Liver (tissue), 9 donors: ENCODE results near the gene MIER3. TPM values are rescaled to one million over a fixed set of nuclear protein-coding genes. Genes with fewer than 3 reads are reported as not detected.

ENCODE experiments used
- DNase-seq: peaks from one replicate; pipeline ENCODE4 v3.0.0-alpha.2; 2017; ENCODE audit warnings: low spot score
- H3K27ac ChIP-seq, 2 donors: one replicate each; pipeline ENCODE4 v1.7.0; 2013; ENCODE audit warnings: inconsistent platforms in 2 of 2, low read length in 2 of 2, control low read depth in 1 of 2, low read depth in 1 of 2, mild to moderate bottlenecking in 1 of 2
- H3K27me3 ChIP-seq, 4 donors: one replicate each; pipeline versions ENCODE4 v1.6.1 to v1.7.0; 2013; ENCODE audit warnings: low read length in 3 of 4, inconsistent platforms in 1 of 4, mild to moderate bottlenecking in 1 of 4, moderate library complexity in 1 of 4; ENCODE audit not compliant: control insufficient read depth in 4 of 4, insufficient read depth in 4 of 4
- H3K36me3 ChIP-seq, 4 donors: one replicate each; pipeline versions ENCODE4 v1.6.1 to v1.7.0; 2013; ENCODE audit warnings: low read length in 3 of 4, mild to moderate bottlenecking in 3 of 4, low read depth in 1 of 4, moderate library complexity in 1 of 4; ENCODE audit not compliant: control insufficient read depth in 4 of 4, insufficient read depth in 3 of 4
- H3K4me1 ChIP-seq, 4 donors: one replicate each; pipeline versions ENCODE4 v1.6.1 to v1.7.0; 2013; ENCODE audit warnings: low read length in 3 of 4, mild to moderate bottlenecking in 3 of 4, moderate library complexity in 1 of 4; ENCODE audit not compliant: control insufficient read depth in 4 of 4, insufficient read depth in 4 of 4
- H3K4me3 ChIP-seq, 3 donors: one replicate each; pipeline versions ENCODE4 v1.6.1 to v1.7.0; 2013; ENCODE audit warnings: low read length in 3 of 3, control low read depth in 1 of 3, low read depth in 1 of 3, mild to moderate bottlenecking in 1 of 3
- H3K9ac ChIP-seq, 2 donors: one replicate each; pipeline ENCODE4 v1.7.0; 2013; ENCODE audit warnings: low read length in 2 of 2, mild to moderate bottlenecking in 2 of 2, moderate library complexity in 2 of 2, control low read depth in 1 of 2, low read depth in 1 of 2
- H3K9me3 ChIP-seq, 4 donors: one replicate each; pipeline versions ENCODE4 v1.6.1 to v1.7.0; 2013; ENCODE audit warnings: low read length in 3 of 4; ENCODE audit not compliant: control insufficient read depth in 4 of 4
- FOXA1 ChIP-seq: IDR thresholded peaks from 2 replicates; pipeline ENCODE4 v1.6.1; 2016; ENCODE audit warnings: antibody characterized with exemption
- FOXA2 ChIP-seq: IDR thresholded peaks from 2 replicates; pipeline ENCODE4 v1.6.1; 2016; ENCODE audit warnings: antibody characterized with exemption
- GABPA ChIP-seq, 2 donors: IDR thresholded peaks in 1 of 2; conservative IDR thresholded peaks in 1 of 2; 2 replicates each; pipeline ENCODE4 v1.6.1; 2016; ENCODE audit warnings: antibody characterized with exemption in 2 of 2, mild to moderate bottlenecking in 1 of 2, moderate library complexity in 1 of 2
- HNF4A ChIP-seq, 2 donors: conservative IDR thresholded peaks; 2 replicates each; pipeline ENCODE4 v1.6.1; 2016; ENCODE audit warnings: antibody characterized with exemption in 2 of 2, mild to moderate bottlenecking in 2 of 2
- HNF4G ChIP-seq: IDR thresholded peaks from 2 replicates; pipeline ENCODE4 v1.6.1; 2016; ENCODE audit warnings: antibody characterized with exemption
- JUND ChIP-seq, 2 donors: IDR thresholded peaks; 2 replicates each; pipeline ENCODE4 v1.6.1; 2016; ENCODE audit warnings: antibody characterized with exemption in 2 of 2
- NR2F2 ChIP-seq: IDR thresholded peaks from 2 replicates; pipeline ENCODE4 v1.6.1; 2016; ENCODE audit warnings: antibody characterized with exemption
- RAD21 ChIP-seq, 2 donors: IDR thresholded peaks; 2 replicates each; pipeline ENCODE4 v1.6.1; 2016; ENCODE audit warnings: antibody characterized with exemption in 2 of 2, mild to moderate bottlenecking in 2 of 2
- RXRA ChIP-seq, 2 donors: IDR thresholded peaks; 2 replicates each; pipeline ENCODE4 v1.6.1; 2017 to 2018; ENCODE audit warnings: antibody characterized with exemption in 2 of 2, mild to moderate bottlenecking in 1 of 2
- SP1 ChIP-seq: IDR thresholded peaks from 2 replicates; pipeline ENCODE4 v1.6.1; 2018; ENCODE audit warnings: antibody characterized with exemption, mild to moderate bottlenecking
- TAF1 ChIP-seq: conservative IDR thresholded peaks from 2 replicates; pipeline ENCODE4 v1.6.1; 2016; ENCODE audit warnings: antibody characterized with exemption, mild to moderate bottlenecking
- YY1 ChIP-seq: IDR thresholded peaks from 2 replicates; pipeline ENCODE4 v1.6.1; 2016; ENCODE audit warnings: antibody characterized with exemption, mild to moderate bottlenecking
- ZBTB33 ChIP-seq: IDR thresholded peaks from 2 replicates; pipeline ENCODE4 v1.6.1; 2016; ENCODE audit warnings: antibody characterized with exemption
- WGBS: extraction: QIAGEN DNeasy Blood & Tissue Kit; methylation state at CpG from one replicate; pipeline ENCODE4 v1.1.7; 2013; 5-methylcytosine and 5-hydroxymethylcytosine counted together
- polyA plus RNA-seq, 2 donors: library from polyadenylated mRNA; stranded (reverse) in 1 of 2; unstranded in 1 of 2; fragments of 200-250 nt in 1 of 2; fragments of >200 nt in 1 of 2; fragmentation: Nextera tagmentation in 1 of 2; extraction: Ambion mirVana in 1 of 2; gene quantifications; one replicate each; pipeline versions ENCODE4 v1.2.1 to v1.2.3, GENCODE V29; 2013 to 2015
- total RNA-seq, 2 donors: library from RNA; depleted of rRNA; stranded (reverse); fragments of >200 nt; gene quantifications; one replicate each; pipeline ENCODE4 v1.2.3, GENCODE V29; 2014
- TF ChIP-seq, protein P1 (sequence below): IDR thresholded peaks from 2 replicates; pipeline ENCODE4 v1.6.1; 2016; ENCODE audit warnings: antibody characterized with exemption
- TF ChIP-seq, protein P2 (sequence below): fragments of 150-350 bp; IDR thresholded peaks from 2 replicates; pipeline ENCODE4 v1.5.1; 2017; ENCODE audit warnings: improper control_type of control experiment, low read depth, low read length; ENCODE audit not compliant: missing input control
- TF ChIP-seq, protein P3 (sequence below): IDR thresholded peaks from 2 replicates; pipeline ENCODE4 v1.6.1; 2016; ENCODE audit warnings: antibody characterized with exemption
- donor health status: healthy.
- donor health status: healthy.
- donor health status: healthy.
- donor health status: healthy.
- donor health status: healthy.

The MIER3 gene
- total and polyA plus RNA-seq, 4 donors, result 4.1 to 15.5 (median 8.1) TPM

DNA sequence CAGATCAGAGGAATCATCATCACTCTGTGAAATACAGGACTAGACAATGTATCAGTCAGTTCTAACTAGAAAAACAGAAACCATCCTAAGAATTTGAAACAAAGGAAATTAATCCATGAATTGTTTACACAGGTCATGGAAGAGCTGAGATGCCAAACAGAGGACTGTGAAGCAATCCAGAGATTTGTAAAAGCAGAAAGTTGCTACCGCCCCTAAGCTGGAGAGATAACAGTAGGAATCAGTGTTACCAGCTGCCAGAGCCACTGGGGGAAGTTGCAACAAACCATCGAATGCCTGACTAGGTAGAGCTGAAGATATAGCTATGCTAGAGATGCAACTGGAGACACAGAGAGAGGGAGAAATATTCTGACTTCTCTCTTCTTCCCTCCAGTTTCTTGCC lies 10.4 kb upstream of the MIER3 start:
- no peaks in the 10 kb centered on the region for H3K27me3 ChIP-seq
- H3K9me3 ChIP-seq, result no peaks in the 10 kb centered on the region
- no peak for DNase-seq
- no peaks in the 10 kb centered on the region for H3K36me3 ChIP-seq
- TF ChIP-seq, protein P1, sequence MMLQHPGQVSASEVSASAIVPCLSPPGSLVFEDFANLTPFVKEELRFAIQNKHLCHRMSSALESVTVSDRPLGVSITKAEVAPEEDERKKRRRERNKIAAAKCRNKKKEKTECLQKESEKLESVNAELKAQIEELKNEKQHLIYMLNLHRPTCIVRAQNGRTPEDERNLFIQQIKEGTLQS, result no peak
- TF ChIP-seq TAF1 (no peak), GABPA (IDR thresholded peaks at IDR 0.05 in 1 of 2, conservative IDR thresholded peaks at IDR 0.05 in 1 of 2) (no peak), ZBTB33 (no peak), SP1 (no peak), RAD21 (IDR thresholded peaks at IDR 0.05) (no peak), JUND (IDR thresholded peaks at IDR 0.05) (no peak), RXRA (IDR thresholded peaks at IDR 0.05) (no peak), FOXA1 (no peak), HNF4A (conservative IDR thresholded peaks at IDR 0.05) (no peak), YY1 (no peak), NR2F2 (no peak), FOXA2 (no peak), HNF4G (no peak)
- TF ChIP-seq, protein P2, sequence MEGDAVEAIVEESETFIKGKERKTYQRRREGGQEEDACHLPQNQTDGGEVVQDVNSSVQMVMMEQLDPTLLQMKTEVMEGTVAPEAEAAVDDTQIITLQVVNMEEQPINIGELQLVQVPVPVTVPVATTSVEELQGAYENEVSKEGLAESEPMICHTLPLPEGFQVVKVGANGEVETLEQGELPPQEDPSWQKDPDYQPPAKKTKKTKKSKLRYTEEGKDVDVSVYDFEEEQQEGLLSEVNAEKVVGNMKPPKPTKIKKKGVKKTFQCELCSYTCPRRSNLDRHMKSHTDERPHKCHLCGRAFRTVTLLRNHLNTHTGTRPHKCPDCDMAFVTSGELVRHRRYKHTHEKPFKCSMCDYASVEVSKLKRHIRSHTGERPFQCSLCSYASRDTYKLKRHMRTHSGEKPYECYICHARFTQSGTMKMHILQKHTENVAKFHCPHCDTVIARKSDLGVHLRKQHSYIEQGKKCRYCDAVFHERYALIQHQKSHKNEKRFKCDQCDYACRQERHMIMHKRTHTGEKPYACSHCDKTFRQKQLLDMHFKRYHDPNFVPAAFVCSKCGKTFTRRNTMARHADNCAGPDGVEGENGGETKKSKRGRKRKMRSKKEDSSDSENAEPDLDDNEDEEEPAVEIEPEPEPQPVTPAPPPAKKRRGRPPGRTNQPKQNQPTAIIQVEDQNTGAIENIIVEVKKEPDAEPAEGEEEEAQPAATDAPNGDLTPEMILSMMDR, result no peak
- TF ChIP-seq, protein P3, sequence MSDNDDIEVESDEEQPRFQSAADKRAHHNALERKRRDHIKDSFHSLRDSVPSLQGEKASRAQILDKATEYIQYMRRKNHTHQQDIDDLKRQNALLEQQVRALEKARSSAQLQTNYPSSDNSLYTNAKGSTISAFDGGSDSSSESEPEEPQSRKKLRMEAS, result no peak
- WGBS, result 18% methylated on average over 2 of the region's 2 CpGs
- no peaks in the 10 kb centered on the region for H3K4me1 ChIP-seq
- H3K4me3 ChIP-seq, result no peak overlapping the region
- H3K9ac ChIP-seq, result no peak overlapping the region
- no peak overlapping the region for H3K27ac ChIP-seq

GRCh38 chr5:56961746-56962145 lies 9.8 kb upstream of the MIER3 start:
- no peak overlapping the region for H3K4me3 ChIP-seq
- DNase-seq, result no peak
- no peak overlapping the region for H3K27ac ChIP-seq
- no peaks in the 10 kb centered on the region for H3K36me3 ChIP-seq
- H3K9me3 ChIP-seq, result no peaks in the 10 kb centered on the region
- no peak for TF ChIP-seq NR2F2
- TF ChIP-seq SP1, result no peak
- no peak for TF ChIP-seq TAF1
- no peak for TF ChIP-seq JUND (IDR thresholded peaks at IDR 0.05)
- TF ChIP-seq, protein P1, result no peak
- TF ChIP-seq, protein P2, result no peak
- no peak for TF ChIP-seq YY1
- no peaks in the 10 kb centered on the region for H3K4me1 ChIP-seq
- H3K27me3 ChIP-seq, result no peaks in the 10 kb centered on the region
- H3K9ac ChIP-seq, result no peak overlapping the region
- 90% methylated on average over 6 of the region's 6 CpGs for WGBS
